Omental fat pad (tissue), 4 donors: ENCODE data around the gene SIGLEC5. TPM values are rescaled to one million over a fixed set of nuclear protein-coding genes. Genes with fewer than 3 reads are reported as not detected.
A peak's percentile ranks its signal among the peaks of the same experiment; 100 is the strongest.

Experiments
- ATAC-seq: fragments of 150-250 bp; one replicate; pipeline ENCODE4 v1.9.1; 2016; ENCODE audit warnings: mild to moderate bottlenecking, moderate library complexity; ENCODE audit not compliant: low FRiP score
- DNase-seq: peaks from one replicate; pipeline ENCODE4 v3.0.0-alpha.2; 2019; ENCODE audit warnings: low spot score
- CTCF ChIP-seq, 3 donors: fragments of 450-650 bp; IDR thresholded peaks; one replicate each; pipeline ENCODE4 v1.5.1; 2016 to 2017; ENCODE audit warnings: antibody characterized with exemption in 3 of 3, mild to moderate bottlenecking in 3 of 3, moderate library complexity in 2 of 3
- total RNA-seq, 4 donors: library from RNA; depleted of rRNA; stranded (reverse); fragments of >200 nt; gene quantifications; one replicate each; pipeline ENCODE4 v1.1.0, GENCODE V29; 2016

The SIGLEC5 gene
- total RNA-seq, 4 donors from 2014 or later = 0.19 TPM; not detected in 3

- no peak for DNase-seq
- TF ChIP-seq CTCF (IDR thresholded peaks at IDR 0.05) = no peak
- no peak for ATAC-seq
These were observed 35.5 kb downstream of the SIGLEC5 start for GRCh38 chr19:51594774-51595109.

- ATAC-seq (peak; percentile 99), DNase-seq (peak; percentile 88)
- no peak for TF ChIP-seq CTCF (IDR thresholded peaks at IDR 0.05)
These were observed 36.0 kb downstream of the SIGLEC5 start for GRCh38 chr19:51593969-51594773.

- ATAC-seq (no peak), DNase-seq (no peak)
- TF ChIP-seq CTCF (IDR thresholded peaks at IDR 0.05) = no peak
These were observed 36.9 kb downstream of the SIGLEC5 start for GRCh38 chr19:51593138-51593890.

GRCh38 chr19:51592521-51592920, 37.7 kb downstream of the SIGLEC5 start:
- no peak for TF ChIP-seq CTCF (IDR thresholded peaks at IDR 0.05)
- DNase-seq = no peak
- no peak for ATAC-seq

- TF ChIP-seq CTCF (IDR thresholded peaks at IDR 0.05) = no peak
- no peak for DNase-seq
- ATAC-seq = no peak
These were observed 39.8 kb downstream of the SIGLEC5 start for GRCh38 chr19:51590441-51590840.

GRCh38 chr19:51589511-51589910, 40.7 kb downstream of the SIGLEC5 start:
- DNase-seq (no peak), ATAC-seq (no peak)
- no peak for TF ChIP-seq CTCF (IDR thresholded peaks at IDR 0.05)
